ENCODE data around the gene E2F4. TPM values are rescaled to one million over a fixed set of nuclear protein-coding genes. Genes with fewer than 3 reads are reported as not detected.

E2F4 gene
- total RNA-seq, 1 experiment from 2014 or later: 114 TPM

GRCh38 chr16:67210069-67210937 is 18.3 kb downstream of the E2F4 start:
- Histone ChIP-seq H3K4me1 (ENCODE audit: control insufficient read depth in 1 of 2, insufficient read depth in 2 of 2, low read length in 2 of 2) (peaks cover 11 to 34% of the 10 kb centered on the region in 2 experiments), H3K4me3 (replicated peaks in 1 of 2; ENCODE audit: low read depth in 1 of 2, low read length in 2 of 2) (no peak overlapping the region), H2AFZ (ENCODE audit: low read depth, low read length, poor library complexity, severe bottlenecking) (no peak overlapping the region), H4K20me1 (ENCODE audit: insufficient read depth) (no peaks in the 10 kb centered on the region), H3K9me2 (ENCODE audit: insufficient read depth) (no peaks in the 10 kb centered on the region), H3K9me3 (ENCODE audit: control insufficient read depth in 1 of 2, insufficient read depth in 1 of 2, low read depth in 1 of 2, low read length in 2 of 2) (no peaks in the 10 kb centered on the region), H3K36me3 (ENCODE audit: control insufficient read depth in 1 of 2, insufficient read depth in 2 of 2, low read length in 2 of 2) (no peaks in the 10 kb centered on the region), H3K79me2 (ENCODE audit: insufficient read depth, low read length) (no peaks in the 10 kb centered on the region), H3K27me3 (ENCODE audit: insufficient read depth, low read length) (no peaks in the 10 kb centered on the region), H3K4me2 (ENCODE audit: low read length) (no peak overlapping the region), H3K9ac (ENCODE audit: low read length) (no peak overlapping the region), H3K27ac (ENCODE audit: low read depth, low read length) (no peak overlapping the region)
- no peak for TF ChIP-seq YY1 (IDR thresholded peaks at IDR 0.05; ENCODE audit: extremely low read depth, insufficient replicate concordance, low read depth, low read length)
- TF ChIP-seq POLR2A (IDR thresholded peaks at IDR 0.05; ENCODE audit: borderline replicate concordance, extremely low read depth, insufficient read depth, insufficient read length): no peak
- no peak for TF ChIP-seq ZNF274 (IDR thresholded peaks at IDR 0.05; ENCODE audit: low read depth, low read length)
- TF ChIP-seq ZBTB33 (IDR thresholded peaks at IDR 0.05; ENCODE audit: extremely low read depth, insufficient replicate concordance, low read length): no peak
- TF ChIP-seq POLR2AphosphoS5 (IDR thresholded peaks at IDR 0.05; ENCODE audit: low read depth, low read length): no peak
- TF ChIP-seq RAD21 (IDR thresholded peaks at IDR 0.05; ENCODE audit: low read depth): no peak
- TF ChIP-seq ELF1 (IDR thresholded peaks at IDR 0.05; ENCODE audit: borderline replicate concordance, low read depth): no peak
- TF ChIP-seq FOSL1 (IDR thresholded peaks at IDR 0.05; ENCODE audit: low read depth): no peak
- TF ChIP-seq JUND (IDR thresholded peaks at IDR 0.05): no peak
- no peak for TF ChIP-seq CEBPB (IDR thresholded peaks at IDR 0.05; ENCODE audit: low read depth)
- TF ChIP-seq SRF (IDR thresholded peaks at IDR 0.05; ENCODE audit: low read depth): no peak
- ChIA-PET RAD21 (ENCODE audit: low non-redundant PET in 1 of 2, low total read pairs in 2 of 2, uncharacterized antibody in 2 of 2, unreplicated experiment in 2 of 2) (no interaction called here), POLR2A (no interaction called here), CTCF (interaction anchor here (1.4 kb wide), 1 partner anchor 12 kb away, joined by 3 read pairs; no protein-coding TSS in a partner anchor)
- BruUV-seq (replicated peaks): no TSS peak
- no peak for ATAC-seq
- intact Hi-C loops (cut with micrococcal nuclease): no loop called here
- DNase-seq (ENCODE audit: low read depth, low spot score): no peak

Data from HCT116 (cell line).